CD4-positive, alpha-beta T cell treated with Interleukin-2 at 100 ng/mL for 4 hours (primary cell): ENCODE measurements around the gene NDC80.
"Not testable (repeated sequence)": the region's sequence is repeated elsewhere in the genome, so short reads cannot be mapped to it uniquely, and the experiment has no call there.

Experiments
- DNase-seq: peaks from one replicate; pipeline ENCODE4 v3.0.0-alpha.2; 2020; ENCODE audit warnings: low spot score

Gene NDC80

GRCh38 chr18:2571200-2572170 is at the start of gene NDC80, which contains the start of gene METTL4:
TSS of gene NDC80 (plus strand) at chr18:2571557. CDS start at chr18:2572986, 1,429 bp downstream.
TSS of gene METTL4 (minus strand) at chr18:2571505. CDS start at chr18:2567216, 4,289 bp downstream.
- DNase-seq: peak; percentile 82

GRCh38 chr18:2522112-2522511 is 49.2 kb upstream of the NDC80 start:
- no peak for DNase-seq

DNA sequence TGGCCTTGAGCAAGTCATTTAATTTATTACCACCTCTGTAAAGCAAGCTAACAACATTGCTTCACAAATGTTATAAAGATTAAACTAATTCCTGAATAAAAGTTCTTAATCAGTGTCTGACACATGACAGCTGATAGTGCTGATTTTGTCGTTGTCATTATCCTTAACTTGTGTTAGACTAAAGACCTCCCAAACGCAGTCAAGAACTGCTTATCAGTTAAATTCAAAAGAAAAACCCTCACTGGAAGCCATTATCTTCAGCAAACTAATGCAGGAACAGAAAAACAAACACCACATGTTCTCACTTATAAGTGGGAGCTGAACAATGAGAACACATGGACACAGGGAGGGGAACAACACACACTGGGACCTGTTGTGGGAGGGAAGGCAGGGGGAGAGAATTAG is 46.6 kb upstream of the NDC80 start:
- not testable (repeated sequence) for DNase-seq

DNA sequence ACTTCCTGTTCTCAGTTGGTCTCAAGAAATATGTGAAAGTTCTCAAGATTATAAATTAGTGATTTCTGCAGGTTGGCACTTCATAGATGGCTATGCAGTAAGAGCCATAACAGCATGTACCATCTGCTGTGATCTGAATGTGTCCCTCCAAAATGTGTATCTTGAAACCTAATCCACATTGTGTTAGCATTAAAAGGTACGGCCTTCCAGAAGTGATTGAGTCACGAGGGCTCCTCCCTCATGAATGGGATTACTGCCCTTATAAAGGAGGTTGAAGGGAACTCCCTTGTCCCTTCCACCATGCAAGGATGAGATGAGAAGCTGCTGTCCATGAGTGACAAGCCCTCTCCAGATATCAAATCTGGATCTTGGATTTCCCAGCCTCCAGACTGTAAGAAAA is 45.0 kb upstream of the NDC80 start:
- DNase-seq: no peak

GRCh38 chr18:2529154-2529553 is 42.2 kb upstream of the NDC80 start:
- DNase-seq: no peak

DNA sequence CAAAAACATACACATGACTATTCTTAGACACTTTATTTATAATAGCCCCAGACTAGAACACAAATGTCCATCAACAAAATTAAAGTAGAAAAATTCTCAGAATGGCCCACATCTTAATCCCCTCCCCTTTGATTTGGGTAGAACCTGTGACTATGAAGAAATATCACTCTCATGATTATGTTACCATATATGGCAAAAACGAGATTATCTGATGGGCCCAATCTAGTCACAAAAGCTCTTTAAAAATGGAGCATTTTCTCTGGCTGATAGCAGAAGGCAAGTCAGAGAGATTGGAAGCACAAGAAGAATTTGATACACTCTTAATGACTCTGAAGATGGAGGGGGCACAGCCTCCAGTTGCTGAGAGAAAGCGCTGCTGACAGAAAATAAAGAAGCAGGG is 39.6 kb upstream of the NDC80 start:
- no peak for DNase-seq

- no peak for DNase-seq
Measured at GRCh38 chr18:2532797-2533196, 38.6 kb upstream of the NDC80 start.

- DNase-seq: no peak
Measured at GRCh38 chr18:2534906-2535305, 36.5 kb upstream of the NDC80 start.

DNA sequence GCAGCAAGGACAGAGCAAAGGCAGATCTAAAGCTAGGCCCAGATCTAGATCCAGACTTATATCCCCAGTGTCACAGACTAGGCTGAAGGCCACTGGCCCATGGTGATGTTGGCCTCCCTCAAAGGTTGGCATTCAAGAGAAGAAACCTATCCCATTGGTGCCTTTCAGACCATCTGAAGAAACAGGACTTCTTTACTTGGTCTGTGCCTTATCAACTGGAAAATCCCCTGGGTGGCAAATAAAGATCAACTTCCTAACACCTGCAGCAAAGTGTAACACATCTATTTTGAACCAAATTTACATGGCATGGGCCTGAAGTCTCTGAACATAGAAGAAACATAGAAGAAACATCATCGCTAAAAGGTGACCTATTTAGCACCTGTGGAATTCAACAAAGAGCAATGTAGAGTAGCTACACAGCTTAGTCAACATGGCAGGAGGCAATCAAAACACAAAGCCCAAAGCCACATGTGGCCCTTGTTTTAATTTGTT is 35.9 kb upstream of the NDC80 start:
- DNase-seq: no peak

- DNase-seq: no peak
Measured at GRCh38 chr18:2536063-2536462, 35.3 kb upstream of the NDC80 start.

GRCh38 chr18:2536493-2536892 is 34.9 kb upstream of the NDC80 start:
- no peak for DNase-seq

- no peak for DNase-seq
Measured at GRCh38 chr18:2537296-2537695, 34.1 kb upstream of the NDC80 start.

DNA sequence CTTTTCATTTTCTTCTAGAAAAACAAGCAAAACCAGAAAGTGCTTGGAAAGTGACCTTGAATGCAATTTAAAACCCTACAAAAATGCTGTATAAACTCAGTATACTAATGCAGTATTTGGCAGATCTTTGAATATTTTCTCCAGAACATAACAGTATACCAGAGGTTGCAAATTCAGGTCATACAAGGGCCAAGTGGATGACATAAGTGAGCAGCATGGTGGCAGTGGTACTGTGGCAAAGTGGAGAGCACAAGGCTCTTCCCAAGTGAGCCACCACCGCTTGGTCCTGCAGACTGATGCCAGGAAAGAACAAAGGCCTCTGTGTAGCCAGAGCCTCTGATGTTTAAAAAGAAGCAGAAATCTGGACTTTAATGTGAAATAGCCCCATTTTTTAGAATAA is 33.1 kb upstream of the NDC80 start:
- DNase-seq: no peak

DNA sequence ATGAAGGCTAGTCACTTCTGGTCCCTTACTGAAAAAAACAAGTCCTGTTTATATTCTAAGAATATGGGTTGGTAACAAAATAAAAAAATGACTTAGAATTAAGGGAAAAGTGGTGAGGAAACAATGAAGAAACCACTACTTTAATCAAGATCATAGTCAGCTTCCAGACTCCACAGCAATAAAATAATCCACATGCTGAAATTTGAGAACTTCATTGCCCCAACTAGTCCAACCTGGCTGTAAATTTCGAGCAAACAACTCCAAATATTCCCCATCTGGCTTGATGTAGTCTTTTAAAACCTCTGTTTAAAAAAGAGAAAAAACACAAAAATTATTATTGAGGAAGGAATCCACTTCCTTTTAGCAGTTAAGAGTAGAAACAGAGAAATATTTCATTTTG is 32.5 kb upstream of the NDC80 start:
- DNase-seq: no peak

DNA sequence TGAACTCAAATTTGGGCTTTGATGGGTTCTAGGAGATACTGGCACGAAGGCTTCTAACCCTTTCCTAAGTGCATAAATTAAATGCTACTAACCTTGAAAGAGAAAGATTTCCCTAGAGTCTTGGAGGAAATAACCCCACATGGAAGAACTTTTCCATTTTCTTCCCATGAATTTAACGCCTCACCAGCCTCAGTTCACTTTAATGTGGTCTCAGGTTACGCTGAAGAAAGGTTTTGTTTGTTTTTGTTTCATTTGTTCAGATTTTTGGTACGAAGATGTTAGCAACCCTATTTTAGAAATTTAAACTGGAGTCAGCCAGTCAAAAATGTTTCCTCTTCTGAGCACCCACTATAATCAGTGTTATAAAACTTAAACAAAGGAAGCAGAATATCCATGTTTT is 30.8 kb upstream of the NDC80 start:
- DNase-seq: no peak

- peak; percentile 45 for DNase-seq
Measured at GRCh38 chr18:2541925-2542563, 29.3 kb upstream of the NDC80 start.

GRCh38 chr18:2545155-2545554 is 26.2 kb upstream of the NDC80 start:
- no peak for DNase-seq

GRCh38 chr18:2547477-2548087 is 23.8 kb upstream of the NDC80 start:
- DNase-seq: peak; percentile 52

GRCh38 chr18:2549462-2549861 is 21.9 kb upstream of the NDC80 start:
- DNase-seq: no peak

GRCh38 chr18:2551425-2551824 is 19.9 kb upstream of the NDC80 start:
- no peak for DNase-seq

DNA sequence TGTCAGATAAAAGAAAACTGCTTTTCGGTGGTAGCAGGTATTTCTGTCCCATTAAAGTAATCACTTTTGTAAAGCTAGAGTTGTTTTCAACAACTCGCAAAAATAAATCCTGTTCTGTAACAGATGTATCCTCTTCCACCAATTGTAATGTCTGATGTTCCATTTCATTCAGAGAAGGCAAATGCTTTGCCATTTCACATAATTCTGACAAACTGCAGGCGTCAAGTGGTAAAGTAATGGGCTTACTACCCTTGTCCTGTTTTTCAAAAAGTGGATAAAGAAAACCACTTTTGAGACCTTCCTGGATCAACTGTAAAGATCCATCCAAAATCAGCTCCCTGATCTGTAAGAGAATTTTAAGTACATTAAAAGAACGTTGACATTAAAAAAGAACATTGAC is 16.7 kb upstream of the NDC80 start:
- DNase-seq: no peak

GRCh38 chr18:2555895-2556294 is 15.5 kb upstream of the NDC80 start:
- DNase-seq: no peak

- DNase-seq: no peak
Measured at GRCh38 chr18:2557536-2557935, 13.8 kb upstream of the NDC80 start.
